ENCODE measurements around the gene ZNF462.

DNA sequence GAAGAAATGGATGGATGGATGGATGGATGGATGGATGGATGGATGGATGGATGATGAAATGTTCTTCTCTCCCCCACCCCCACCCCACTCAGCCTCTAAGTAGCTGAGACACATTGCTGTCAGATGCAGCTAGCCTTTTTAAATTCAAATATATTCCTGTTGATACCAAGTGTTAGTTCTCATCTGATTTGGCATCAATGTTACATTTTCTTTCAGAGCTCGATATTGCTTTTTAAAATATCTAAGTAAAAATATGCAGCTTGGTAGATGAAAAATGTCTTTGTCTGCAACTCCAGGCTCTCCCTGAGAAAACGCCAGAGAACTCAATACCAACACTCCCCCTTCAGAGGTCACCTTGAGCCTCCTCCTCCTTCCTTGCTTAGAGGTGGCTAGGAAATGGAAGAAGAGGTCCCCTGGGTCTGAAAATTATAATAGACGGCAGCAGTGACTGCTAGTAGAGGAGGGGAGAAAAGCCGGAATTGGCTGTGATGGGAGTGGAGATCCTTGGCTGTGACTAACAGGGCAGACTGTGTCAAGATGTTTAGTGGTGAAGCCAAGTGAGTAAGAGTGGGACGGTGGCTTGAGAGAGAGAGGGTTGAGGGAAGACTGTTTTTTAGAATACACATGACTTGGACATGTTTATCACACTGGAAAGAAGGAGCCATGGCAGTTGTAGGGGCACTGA lies 156.0 kb downstream of the ZNF462 start:
- no peak for TF ChIP-seq POLR2A (IDR thresholded peaks at IDR 0.05)
- TF ChIP-seq, protein P1, sequence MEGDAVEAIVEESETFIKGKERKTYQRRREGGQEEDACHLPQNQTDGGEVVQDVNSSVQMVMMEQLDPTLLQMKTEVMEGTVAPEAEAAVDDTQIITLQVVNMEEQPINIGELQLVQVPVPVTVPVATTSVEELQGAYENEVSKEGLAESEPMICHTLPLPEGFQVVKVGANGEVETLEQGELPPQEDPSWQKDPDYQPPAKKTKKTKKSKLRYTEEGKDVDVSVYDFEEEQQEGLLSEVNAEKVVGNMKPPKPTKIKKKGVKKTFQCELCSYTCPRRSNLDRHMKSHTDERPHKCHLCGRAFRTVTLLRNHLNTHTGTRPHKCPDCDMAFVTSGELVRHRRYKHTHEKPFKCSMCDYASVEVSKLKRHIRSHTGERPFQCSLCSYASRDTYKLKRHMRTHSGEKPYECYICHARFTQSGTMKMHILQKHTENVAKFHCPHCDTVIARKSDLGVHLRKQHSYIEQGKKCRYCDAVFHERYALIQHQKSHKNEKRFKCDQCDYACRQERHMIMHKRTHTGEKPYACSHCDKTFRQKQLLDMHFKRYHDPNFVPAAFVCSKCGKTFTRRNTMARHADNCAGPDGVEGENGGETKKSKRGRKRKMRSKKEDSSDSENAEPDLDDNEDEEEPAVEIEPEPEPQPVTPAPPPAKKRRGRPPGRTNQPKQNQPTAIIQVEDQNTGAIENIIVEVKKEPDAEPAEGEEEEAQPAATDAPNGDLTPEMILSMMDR (IDR thresholded peaks at IDR 0.05), result no peak
- no peak for TF ChIP-seq EP300 (IDR thresholded peaks at IDR 0.05)
